ENCODE results near the gene TAB2.

GRCh38 chr6:149318581-149319286 is 1.2 kb downstream of the TAB2 start:
- no peak for TF ChIP-seq CTCF (conservative IDR thresholded peaks at IDR 0.05)
- TF ChIP-seq EZH2 (IDR thresholded peaks at IDR 0.05; ENCODE audit: low read depth): no peak

Data from PC-9 (cell line).